Stimulated activated CD8-positive, alpha-beta memory T cell treated with anti-CD3 and anti-CD28 coated beads, Interleukin-15, amount 100 ng/mL, for 24 hours (primary cell): ENCODE data around the gene NME4.

Source experiments
- DNase-seq: peaks from one replicate; pipeline ENCODE4 v3.0.0-alpha.2; 2020; ENCODE audit warnings: low read depth

Gene NME4

DNA sequence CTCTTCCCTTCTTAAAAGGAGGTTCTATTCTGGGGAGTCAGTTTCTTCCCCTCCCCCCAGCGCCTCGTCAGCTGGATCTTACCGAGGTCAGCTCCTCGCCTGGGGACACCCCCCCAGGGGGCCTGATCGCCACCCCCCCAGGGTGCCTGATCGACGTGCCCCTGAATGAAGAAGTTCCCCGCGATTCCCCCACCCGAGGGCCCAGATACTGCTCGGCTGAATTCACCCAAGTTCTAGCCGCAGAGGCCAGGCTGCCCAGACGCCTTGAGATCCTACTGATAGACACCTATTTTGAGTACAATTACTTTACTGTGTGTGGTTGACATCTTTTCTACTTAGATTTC is 29.9 kb downstream of the NME4 start:
- DNase-seq = no peak

DNA sequence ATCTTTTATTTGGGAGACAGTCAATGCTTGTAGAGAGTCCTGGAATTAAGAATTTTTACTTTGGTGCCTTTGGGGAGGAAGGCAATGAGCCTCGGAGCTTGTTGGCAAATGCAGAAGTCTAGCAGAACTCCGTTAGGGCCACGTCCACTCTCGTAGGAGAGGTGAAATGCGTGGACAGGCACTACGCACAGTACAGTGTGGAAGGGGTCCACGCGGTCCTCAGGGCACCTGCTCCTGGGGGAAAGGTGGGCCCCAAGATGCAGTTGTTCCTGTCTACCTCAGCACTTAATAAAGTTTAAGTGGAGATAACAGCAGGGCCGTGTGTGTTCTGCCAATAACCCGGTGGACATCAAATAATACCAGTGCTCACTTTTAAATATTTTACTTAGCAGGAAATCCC is 30.3 kb downstream of the NME4 start:
- DNase-seq = no peak

DNA sequence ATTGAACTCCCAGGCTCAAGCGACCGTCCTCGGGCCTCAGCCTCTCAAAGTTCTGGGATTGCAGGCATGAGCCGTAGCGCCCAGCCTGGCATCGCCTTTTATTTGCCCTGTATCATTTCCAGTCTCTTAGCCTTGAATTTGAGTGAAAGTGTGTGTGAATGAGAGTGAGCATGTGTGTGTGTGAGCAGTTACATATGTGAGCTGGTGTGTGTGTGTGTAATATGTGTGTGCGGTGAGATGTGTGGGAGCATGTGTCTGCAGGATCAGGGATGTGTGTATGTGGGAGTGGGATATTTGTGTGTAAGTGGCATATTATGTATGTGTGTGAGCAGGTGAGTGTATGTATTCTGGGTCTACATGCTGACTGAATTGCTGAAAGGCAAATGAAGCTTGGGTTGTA is 33.9 kb downstream of the NME4 start:
- no peak for DNase-seq

DNA sequence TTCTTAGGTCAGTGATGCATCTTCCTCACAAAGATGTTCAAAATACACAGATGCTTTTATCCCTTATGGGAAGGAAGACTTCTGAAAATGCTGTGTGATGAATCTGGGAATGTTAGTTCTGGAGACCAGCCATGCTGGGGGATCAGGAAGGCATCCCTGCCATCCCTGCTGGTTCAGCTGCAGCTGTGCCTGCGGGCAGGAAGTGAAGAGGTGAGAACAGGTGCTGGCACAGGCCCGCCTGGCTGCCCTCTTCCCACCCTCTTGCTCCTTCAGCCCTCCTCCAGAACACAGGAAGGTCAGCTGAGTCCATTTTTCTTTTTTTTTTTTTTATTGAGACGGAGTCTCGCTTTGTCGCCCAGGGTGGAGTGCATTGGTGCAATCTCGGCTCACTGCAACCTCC is 43.6 kb downstream of the NME4 start:
- DNase-seq = no peak

DNA sequence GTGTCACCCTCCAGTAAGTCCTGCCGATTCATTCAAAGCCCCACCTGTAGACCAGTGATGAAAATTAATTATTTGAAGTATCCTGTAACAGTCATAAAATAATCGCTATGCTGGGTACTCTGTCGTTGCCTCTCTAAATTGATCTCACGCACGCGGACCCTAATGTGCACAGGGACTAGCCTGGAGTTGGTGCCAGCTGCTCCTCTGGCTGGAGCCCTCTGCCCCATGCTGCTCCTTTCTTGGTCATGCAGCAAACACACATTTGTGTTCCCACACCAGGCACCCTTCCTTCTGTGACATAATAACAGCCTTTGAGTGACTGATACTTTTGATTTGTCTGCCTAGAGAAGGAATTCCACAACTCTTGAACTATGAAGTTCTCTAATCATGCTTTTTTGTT is 44.4 kb downstream of the NME4 start:
- DNase-seq = no peak

DNA sequence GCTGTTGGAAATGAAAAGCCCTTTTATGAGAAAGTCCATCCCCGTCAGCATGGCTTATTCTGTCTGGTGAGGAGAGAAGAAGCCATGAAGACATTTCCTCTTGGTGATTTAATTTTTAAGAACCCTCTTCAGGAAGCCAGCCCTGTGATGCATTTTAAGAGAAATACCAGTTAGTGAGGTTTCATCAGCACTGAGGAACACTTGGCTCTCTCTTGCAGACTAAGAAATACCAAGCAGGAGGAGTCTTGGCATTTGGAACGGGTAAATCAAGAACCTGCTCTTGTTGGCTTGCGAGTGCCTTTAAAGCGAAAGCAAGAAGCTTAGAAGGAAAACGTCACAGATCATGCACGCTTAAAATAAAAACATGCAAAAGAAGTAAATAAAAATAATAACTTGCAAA is 46.0 kb downstream of the NME4 start:
- no peak for DNase-seq

DNA sequence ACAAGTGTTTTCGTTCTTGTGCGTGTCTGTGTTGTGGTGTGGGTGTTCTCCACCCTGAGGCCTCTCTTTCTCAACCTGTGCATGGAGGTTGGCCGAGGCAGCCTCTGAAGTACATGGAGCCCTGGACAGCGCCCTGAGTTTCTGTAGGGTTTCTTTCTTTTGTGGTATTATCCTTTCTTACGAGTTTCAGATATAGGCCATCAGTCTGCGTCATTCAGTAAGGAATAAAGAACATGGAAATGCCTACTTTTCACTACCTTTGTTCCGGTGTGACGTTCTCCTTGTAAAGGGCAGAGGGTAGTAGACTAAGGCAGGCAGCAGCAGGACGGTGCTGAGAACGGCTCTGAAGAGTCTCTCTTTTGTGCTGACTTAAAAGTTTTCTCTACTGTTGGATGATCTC is 47.0 kb downstream of the NME4 start:
- no peak for DNase-seq

DNA sequence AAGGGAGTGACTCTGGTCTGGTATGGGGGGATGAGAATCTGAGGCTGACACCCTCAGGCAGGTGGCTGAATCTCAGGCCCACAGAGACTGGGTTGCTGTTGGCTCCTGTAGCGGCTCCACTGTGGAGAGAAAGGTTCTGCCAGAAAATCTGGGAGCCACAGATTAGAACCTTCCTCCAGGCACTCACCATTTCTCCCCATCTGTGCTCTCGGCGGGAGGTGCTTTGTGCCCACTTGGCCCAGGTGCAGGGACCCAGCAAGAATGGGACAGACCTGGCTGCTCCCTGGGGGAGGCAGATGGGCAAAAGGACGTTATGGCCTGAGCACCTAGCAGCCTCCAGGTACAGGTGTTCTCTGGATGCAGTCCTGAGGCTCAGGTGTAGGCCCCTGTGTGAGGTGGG is 48.6 kb downstream of the NME4 start:
- no peak for DNase-seq
